GM04504 (cell line): ENCODE measurements around the gene SENP7.
"Not testable (repeated sequence)": the region's sequence is repeated elsewhere in the genome, so short reads cannot be mapped to it uniquely, and the experiment has no call there.

Experiments used
- DNase-seq: peaks from one replicate; pipeline ENCODE4 v3.0.0-alpha.2; 2012; ENCODE audit warnings: low read depth

Gene SENP7

GRCh38 chr3:101438641-101439040, 74.4 kb downstream of the SENP7 start:
- DNase-seq, result not testable (repeated sequence)

- no peak for DNase-seq
Observed at GRCh38 chr3:101433652-101434051, 79.4 kb downstream of the SENP7 start.

- no peak for DNase-seq
Observed at GRCh38 chr3:101423984-101424888, 88.8 kb downstream of the SENP7 start.

GRCh38 chr3:101418851-101419250, 94.2 kb downstream of the SENP7 start:
- no peak for DNase-seq

- DNase-seq, result no peak
Observed at GRCh38 chr3:101414121-101414520, 98.9 kb downstream of the SENP7 start.

- no peak for DNase-seq
Observed at GRCh38 chr3:101413656-101414055, 99.4 kb downstream of the SENP7 start.

- no peak for DNase-seq
Observed at GRCh38 chr3:101391413-101391950, 121.5 kb downstream of the SENP7 start.

- DNase-seq, result no peak
Observed at GRCh38 chr3:101388706-101389105, 124.3 kb downstream of the SENP7 start.

GRCh38 chr3:101387351-101387750, 125.7 kb downstream of the SENP7 start:
- DNase-seq, result no peak

GRCh38 chr3:101384426-101384825, 128.6 kb downstream of the SENP7 start:
- no peak for DNase-seq

GRCh38 chr3:101383656-101384055, 129.4 kb downstream of the SENP7 start:
- no peak for DNase-seq

GRCh38 chr3:101383156-101383575, 129.8 kb downstream of the SENP7 start:
- DNase-seq, result peak; percentile 2

GRCh38 chr3:101381809-101382208, 131.2 kb downstream of the SENP7 start:
- peak; percentile 17 for DNase-seq

GRCh38 chr3:101379658-101380376, 133.2 kb downstream of the SENP7 start:
- no peak for DNase-seq

- DNase-seq, result no peak
Observed at GRCh38 chr3:101377796-101378195, 135.2 kb downstream of the SENP7 start.

GRCh38 chr3:101377209-101377608, 135.8 kb downstream of the SENP7 start:
- DNase-seq, result no peak

GRCh38 chr3:101375586-101375985, 137.4 kb downstream of the SENP7 start:
- DNase-seq, result no peak

- DNase-seq, result no peak
Observed at GRCh38 chr3:101362406-101362805, 150.6 kb downstream of the SENP7 start.

- DNase-seq, result no peak
Observed at GRCh38 chr3:101351829-101352228, 161.2 kb downstream of the SENP7 start.

GRCh38 chr3:101340591-101340990, 172.4 kb downstream of the SENP7 start:
- peak; percentile 47 for DNase-seq

- DNase-seq, result no peak
Observed at GRCh38 chr3:101333883-101334282, 179.1 kb downstream of the SENP7 start.

- no peak for DNase-seq
Observed at GRCh38 chr3:101329016-101329673, 183.9 kb downstream of the SENP7 start.
